KMS-11 (cell line): ENCODE measurements around the gene VTCN1.

Source experiments
- H2AFZ ChIP-seq: fragments of 200-600 bp; sonication (generic); 2 replicates; pipeline ENCODE4 v1.6.1; 2016; ENCODE audit warnings: antibody characterized with exemption, mixed run types, low read depth
- H3K27ac ChIP-seq: fragments of 200-600 bp; sonication (generic); 2 replicates; pipeline ENCODE4 v1.6.1; 2016; ENCODE audit warnings: mild to moderate bottlenecking, mixed run types
- H3K27me3 ChIP-seq: fragments of 200-600 bp; sonication (generic); 2 replicates; pipeline ENCODE4 v1.6.1; 2017; ENCODE audit warnings: mild to moderate bottlenecking, low read depth, mixed run types, moderate library complexity; ENCODE audit not compliant: insufficient read depth
- H3K36me3 ChIP-seq: fragments of 200-600 bp; sonication (generic); 2 replicates; pipeline ENCODE4 v1.6.1; 2017; ENCODE audit warnings: mild to moderate bottlenecking, mixed run types; ENCODE audit not compliant: insufficient read depth
- H3K4me1 ChIP-seq: fragments of 200-600 bp; sonication (generic); 2 replicates; pipeline ENCODE4 v1.6.1; 2016; ENCODE audit warnings: mild to moderate bottlenecking, low read depth, mixed run types; ENCODE audit not compliant: poor library complexity, severe bottlenecking
- H3K4me2 ChIP-seq: fragments of 200-600 bp; sonication (generic); 2 replicates; pipeline ENCODE4 v1.7.0; 2016; ENCODE audit warnings: mild to moderate bottlenecking, mixed run types
- H3K4me3 ChIP-seq: fragments of 200-600 bp; sonication (generic); IDR thresholded peaks from 2 replicates; pipeline ENCODE4 v1.6.1; 2017; ENCODE audit warnings: low read depth, low read length, mixed read lengths; ENCODE audit not compliant: insufficient read depth
- H3K79me2 ChIP-seq: fragments of 200-600 bp; sonication (generic); 2 replicates; pipeline ENCODE4 v1.6.1; 2016; ENCODE audit warnings: low read depth, mixed run types; ENCODE audit not compliant: insufficient read depth
- H3K9ac ChIP-seq: fragments of 200-600 bp; sonication (generic); 2 replicates; pipeline ENCODE4 v1.6.1; 2016; ENCODE audit warnings: mild to moderate bottlenecking, mixed run types
- H4K20me1 ChIP-seq: fragments of 200-600 bp; sonication (generic); 2 replicates; pipeline ENCODE4 v1.6.1; 2016; ENCODE audit warnings: mild to moderate bottlenecking, mixed run types; ENCODE audit not compliant: insufficient read depth
- TF ChIP-seq, protein P1 (sequence below): fragments of 200-600 bp; sonication (generic); conservative IDR thresholded peaks from 2 replicates; pipeline ENCODE4 v1.6.1; 2017; ENCODE audit warnings: low read depth, mild to moderate bottlenecking, antibody characterized with exemption, low read length, moderate library complexity, mixed read lengths

The VTCN1 gene

DNA sequence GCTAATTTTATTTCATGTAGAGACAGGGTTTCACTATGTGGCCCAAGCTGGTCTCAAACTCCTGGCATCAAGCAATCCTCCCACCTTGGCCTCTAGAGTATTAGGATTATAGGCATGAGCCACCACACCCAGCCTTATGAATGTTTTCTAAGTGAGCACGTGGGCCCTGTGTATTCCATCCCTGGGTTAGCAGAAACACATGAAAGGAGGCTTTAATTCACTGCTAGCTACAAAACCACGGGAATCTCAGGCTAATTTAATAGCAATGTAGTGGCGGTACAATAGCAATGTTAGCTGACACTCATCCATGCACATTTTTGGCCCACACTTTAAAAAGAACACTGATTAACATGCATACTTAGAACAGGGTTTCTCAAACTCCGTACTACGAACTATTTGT, 32.0 kb downstream of the VTCN1 start:
- Histone ChIP-seq H3K4me2 (no peak overlapping the region), H3K27me3 (no peaks in the 10 kb centered on the region), H3K4me3 (no peak overlapping the region), H3K9ac (no peak overlapping the region), H3K27ac (no peak overlapping the region), H2AFZ (no peak overlapping the region), H4K20me1 (no peaks in the 10 kb centered on the region), H3K79me2 (no peaks in the 10 kb centered on the region), H3K4me1 (no peaks in the 10 kb centered on the region), H3K36me3 (no peaks in the 10 kb centered on the region)
- TF ChIP-seq, protein P1, sequence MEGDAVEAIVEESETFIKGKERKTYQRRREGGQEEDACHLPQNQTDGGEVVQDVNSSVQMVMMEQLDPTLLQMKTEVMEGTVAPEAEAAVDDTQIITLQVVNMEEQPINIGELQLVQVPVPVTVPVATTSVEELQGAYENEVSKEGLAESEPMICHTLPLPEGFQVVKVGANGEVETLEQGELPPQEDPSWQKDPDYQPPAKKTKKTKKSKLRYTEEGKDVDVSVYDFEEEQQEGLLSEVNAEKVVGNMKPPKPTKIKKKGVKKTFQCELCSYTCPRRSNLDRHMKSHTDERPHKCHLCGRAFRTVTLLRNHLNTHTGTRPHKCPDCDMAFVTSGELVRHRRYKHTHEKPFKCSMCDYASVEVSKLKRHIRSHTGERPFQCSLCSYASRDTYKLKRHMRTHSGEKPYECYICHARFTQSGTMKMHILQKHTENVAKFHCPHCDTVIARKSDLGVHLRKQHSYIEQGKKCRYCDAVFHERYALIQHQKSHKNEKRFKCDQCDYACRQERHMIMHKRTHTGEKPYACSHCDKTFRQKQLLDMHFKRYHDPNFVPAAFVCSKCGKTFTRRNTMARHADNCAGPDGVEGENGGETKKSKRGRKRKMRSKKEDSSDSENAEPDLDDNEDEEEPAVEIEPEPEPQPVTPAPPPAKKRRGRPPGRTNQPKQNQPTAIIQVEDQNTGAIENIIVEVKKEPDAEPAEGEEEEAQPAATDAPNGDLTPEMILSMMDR = no peak

DNA sequence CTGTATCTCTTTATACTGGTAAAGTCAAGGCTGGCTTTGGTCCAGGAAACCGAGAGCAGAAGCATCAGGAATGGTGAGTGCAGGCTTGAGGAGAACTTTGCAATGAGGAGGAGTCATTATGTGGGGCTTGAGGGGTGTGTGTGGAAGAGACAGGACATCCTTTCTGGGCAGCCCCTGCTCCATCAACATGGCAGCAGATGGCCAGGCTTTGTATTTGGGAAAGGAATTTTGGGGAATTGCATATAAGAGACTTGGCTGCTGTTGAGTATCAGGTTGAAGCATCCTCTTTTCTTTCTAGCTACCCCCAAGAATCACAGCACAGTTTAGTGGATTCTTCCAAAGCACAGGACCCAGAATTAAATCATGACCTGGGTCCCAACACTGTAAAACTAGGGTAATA, 33.4 kb downstream of the VTCN1 start:
- H3K9ac ChIP-seq = no peak overlapping the region
- no peak overlapping the region for H3K4me2 ChIP-seq
- no peak overlapping the region for H3K27ac ChIP-seq
- H3K27me3 ChIP-seq = no peaks in the 10 kb centered on the region
- H3K36me3 ChIP-seq = no peaks in the 10 kb centered on the region
- H4K20me1 ChIP-seq = no peaks in the 10 kb centered on the region
- TF ChIP-seq, protein P1 = no peak
- H2AFZ ChIP-seq = no peak overlapping the region
- H3K4me3 ChIP-seq = no peak overlapping the region
- no peaks in the 10 kb centered on the region for H3K4me1 ChIP-seq
- no peaks in the 10 kb centered on the region for H3K79me2 ChIP-seq

DNA sequence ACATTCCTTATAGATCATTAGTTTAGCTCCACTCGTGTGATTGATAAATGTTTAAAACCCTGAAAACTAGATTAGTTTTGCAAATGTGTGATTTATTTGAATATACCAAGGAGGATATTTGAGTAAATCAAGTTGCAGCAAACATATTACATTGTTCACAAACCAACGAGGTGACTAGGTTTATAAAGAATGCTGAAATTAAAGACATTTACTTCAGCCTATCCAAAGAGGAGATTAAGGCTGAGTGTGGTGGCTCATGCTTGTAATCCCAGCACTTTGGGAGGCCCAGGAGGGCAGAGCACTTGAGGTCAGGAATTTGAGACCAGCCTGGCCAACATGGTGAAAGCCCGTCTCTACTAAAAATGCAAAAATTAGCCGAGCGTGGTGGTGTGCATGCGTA, 34.1 kb downstream of the VTCN1 start:
- Histone ChIP-seq H3K4me3 (no peak overlapping the region), H3K4me2 (no peak overlapping the region), H3K9ac (no peak overlapping the region), H3K4me1 (no peaks in the 10 kb centered on the region), H4K20me1 (no peaks in the 10 kb centered on the region), H3K36me3 (no peaks in the 10 kb centered on the region), H2AFZ (no peak overlapping the region), H3K27ac (no peak overlapping the region), H3K27me3 (no peaks in the 10 kb centered on the region), H3K79me2 (no peaks in the 10 kb centered on the region)
- TF ChIP-seq, protein P1 = no peak

DNA sequence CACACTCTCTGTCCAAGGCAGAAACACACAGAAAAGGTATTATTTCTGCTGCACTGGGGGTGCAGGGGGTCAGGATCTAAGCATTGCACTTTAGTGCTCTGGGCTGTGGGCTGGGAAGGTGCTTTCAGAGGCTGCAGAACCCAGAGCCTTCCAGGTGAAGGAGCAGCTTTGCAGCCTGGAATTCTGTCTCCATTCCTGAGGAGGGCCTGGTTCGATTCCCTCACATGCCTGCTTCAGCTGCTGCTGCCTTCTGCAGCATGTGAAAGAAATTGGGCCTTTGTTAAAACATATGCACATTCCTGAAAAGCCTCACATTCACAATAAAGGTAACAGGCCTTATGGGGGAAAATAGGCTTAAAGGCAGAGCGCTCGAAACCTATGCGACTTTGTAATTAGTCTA, 35.9 kb downstream of the VTCN1 start:
- H2AFZ ChIP-seq = no peak overlapping the region
- H3K4me2 ChIP-seq = no peak overlapping the region
- no peak overlapping the region for H3K4me3 ChIP-seq
- no peak overlapping the region for H3K9ac ChIP-seq
- no peaks in the 10 kb centered on the region for H3K79me2 ChIP-seq
- TF ChIP-seq, protein P1 = no peak
- no peaks in the 10 kb centered on the region for H3K36me3 ChIP-seq
- no peaks in the 10 kb centered on the region for H3K27me3 ChIP-seq
- no peak overlapping the region for H3K27ac ChIP-seq
- no peaks in the 10 kb centered on the region for H3K4me1 ChIP-seq
- H4K20me1 ChIP-seq = no peaks in the 10 kb centered on the region

DNA sequence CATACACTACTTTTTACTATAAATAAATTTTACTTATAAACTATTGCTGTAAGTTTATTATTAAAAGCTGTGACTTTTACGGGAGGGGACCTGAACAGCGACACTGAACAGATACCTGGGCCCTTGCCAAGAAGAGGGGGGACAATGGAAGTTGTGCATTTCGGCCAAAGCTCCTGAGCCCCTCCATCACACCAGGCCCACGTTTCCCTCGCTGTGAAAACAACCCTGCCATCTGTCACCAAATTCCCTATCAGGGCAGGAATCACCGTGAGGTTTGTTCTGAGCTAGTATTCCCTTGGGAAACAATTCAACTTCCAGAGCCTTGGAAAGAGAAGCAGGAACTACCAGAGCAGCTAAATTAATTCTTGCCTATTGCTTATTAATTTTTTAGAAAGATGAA, 37.0 kb downstream of the VTCN1 start:
- Histone ChIP-seq H3K36me3 (no peaks in the 10 kb centered on the region), H4K20me1 (no peaks in the 10 kb centered on the region), H3K27me3 (no peaks in the 10 kb centered on the region), H2AFZ (no peak overlapping the region), H3K4me2 (no peak overlapping the region), H3K27ac (no peak overlapping the region), H3K9ac (no peak overlapping the region), H3K4me1 (no peaks in the 10 kb centered on the region), H3K4me3 (no peak overlapping the region), H3K79me2 (no peaks in the 10 kb centered on the region)
- TF ChIP-seq, protein P1 = no peak
